ENCODE measurements around the gene PARP14.

- no peak for TF ChIP-seq POLR2A (IDR thresholded peaks at IDR 0.05)
- TF ChIP-seq, protein P1, sequence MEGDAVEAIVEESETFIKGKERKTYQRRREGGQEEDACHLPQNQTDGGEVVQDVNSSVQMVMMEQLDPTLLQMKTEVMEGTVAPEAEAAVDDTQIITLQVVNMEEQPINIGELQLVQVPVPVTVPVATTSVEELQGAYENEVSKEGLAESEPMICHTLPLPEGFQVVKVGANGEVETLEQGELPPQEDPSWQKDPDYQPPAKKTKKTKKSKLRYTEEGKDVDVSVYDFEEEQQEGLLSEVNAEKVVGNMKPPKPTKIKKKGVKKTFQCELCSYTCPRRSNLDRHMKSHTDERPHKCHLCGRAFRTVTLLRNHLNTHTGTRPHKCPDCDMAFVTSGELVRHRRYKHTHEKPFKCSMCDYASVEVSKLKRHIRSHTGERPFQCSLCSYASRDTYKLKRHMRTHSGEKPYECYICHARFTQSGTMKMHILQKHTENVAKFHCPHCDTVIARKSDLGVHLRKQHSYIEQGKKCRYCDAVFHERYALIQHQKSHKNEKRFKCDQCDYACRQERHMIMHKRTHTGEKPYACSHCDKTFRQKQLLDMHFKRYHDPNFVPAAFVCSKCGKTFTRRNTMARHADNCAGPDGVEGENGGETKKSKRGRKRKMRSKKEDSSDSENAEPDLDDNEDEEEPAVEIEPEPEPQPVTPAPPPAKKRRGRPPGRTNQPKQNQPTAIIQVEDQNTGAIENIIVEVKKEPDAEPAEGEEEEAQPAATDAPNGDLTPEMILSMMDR (IDR thresholded peaks at IDR 0.05) = no peak
These were observed 20.2 kb upstream of the PARP14 start for GRCh38 chr3:122660297-122660974.

Data from breast epithelium (tissue), 3 donors.